IMR-90 (cell line): Measurements from ENCODE around the gene DCDC1.

ENCODE experiments used
- MXI1 ChIP-seq: IDR thresholded peaks from 2 replicates; pipeline ENCODE4 v1.6.1; 2012; ENCODE audit warnings: low read depth, mild to moderate bottlenecking, low read length, moderate library complexity, borderline replicate concordance
- POLR2A ChIP-seq: IDR thresholded peaks from 2 replicates; pipeline ENCODE4 v1.6.1; 2012; ENCODE audit warnings: mild to moderate bottlenecking, low read depth, low read length
- SMC3 ChIP-seq: fragments of 150-350 bp; IDR thresholded peaks from 2 replicates; pipeline ENCODE4 v1.6.1; 2016; ENCODE audit warnings: low read depth, mild to moderate bottlenecking, antibody characterized with exemption, low read length, moderate library complexity

GRCh38 chr11:30832831-30833230 is 536.7 kb downstream of the DCDC1 start:
- TF ChIP-seq MXI1: no peak
- TF ChIP-seq POLR2A: no peak
- no peak for TF ChIP-seq SMC3
